GM12878 (cell line): ENCODE measurements around the gene LRRC70.

ENCODE experiments used
- HDAC2 ChIP-seq: fragments of 200-600 bp; sonication (generic); IDR thresholded peaks from 2 replicates; pipeline ENCODE4 v1.6.1; 2017
- MXI1 ChIP-seq: fragments of 150-350 bp; IDR thresholded peaks from 2 replicates; pipeline ENCODE4 v1.6.1; 2011; ENCODE audit warnings: low read depth, mild to moderate bottlenecking, inconsistent platforms, low read length, improper control_type of control experiment
- NFXL1 ChIP-seq: fragments of 450-650 bp; IDR thresholded peaks from 2 replicates; pipeline ENCODE4 v1.6.1; 2017; ENCODE audit warnings: antibody characterized with exemption, mild to moderate bottlenecking, borderline replicate concordance
- STAT1 ChIP-seq: fragments of 450-650 bp; conservative IDR thresholded peaks from 2 replicates; pipeline ENCODE4 v1.6.1; 2014; ENCODE audit warnings: antibody characterized with exemption, mild to moderate bottlenecking
- TCF7 ChIP-seq: IDR thresholded peaks from 2 replicates; pipeline ENCODE4 v1.6.1; 2014; ENCODE audit warnings: antibody characterized with exemption, borderline replicate concordance

- no peak for TF ChIP-seq NFXL1
- TF ChIP-seq TCF7 = no peak
- TF ChIP-seq HDAC2 = no peak
- no peak for TF ChIP-seq STAT1
- TF ChIP-seq MXI1 = no peak
Observed at GRCh38 chr5:62627121-62627520, 48.5 kb downstream of the LRRC70 start.
